HG03095 (cell line): ENCODE results near the gene PDZD7.
"Not testable (repeated sequence)": the region's sequence is repeated elsewhere in the genome, so short reads cannot be mapped to it uniquely, and the experiment has no call there.

Source experiments
- ATAC-seq: cut with Tn5 transposase; IDR thresholded peaks from one replicate; pipeline ENCODE4 v1.9.1; 2021; ENCODE audit warnings: moderate library complexity; ENCODE audit not compliant: unreplicated experiment

The PDZD7 gene

GRCh38 chr10:100985336-100985735, 45.6 kb downstream of the PDZD7 start:
- no peak for ATAC-seq

DNA sequence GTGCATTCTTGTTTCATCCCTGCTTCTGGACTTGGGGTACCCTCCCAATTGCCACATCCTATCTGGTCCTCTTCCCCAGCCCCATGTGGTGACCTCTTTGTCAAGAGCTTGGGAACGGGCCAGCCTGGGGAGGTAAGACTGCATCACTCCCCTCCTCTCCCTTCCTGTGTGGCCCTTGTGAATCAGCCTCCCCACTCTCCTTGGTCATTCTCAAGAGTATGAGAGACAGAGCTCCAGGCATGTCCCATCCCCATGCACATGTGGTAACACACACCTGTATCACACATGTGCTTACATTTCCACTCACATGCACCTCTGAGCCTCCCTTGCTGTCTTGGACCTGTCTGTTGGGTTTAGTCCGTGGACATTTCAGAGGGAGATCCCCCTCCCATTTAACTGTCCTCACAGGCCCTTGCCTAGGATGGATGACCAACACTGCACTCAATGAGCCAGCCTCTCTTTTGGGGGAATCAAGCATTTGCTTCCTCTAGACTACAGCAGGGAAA, 46.2 kb downstream of the PDZD7 start:
- ATAC-seq, result no peak

DNA sequence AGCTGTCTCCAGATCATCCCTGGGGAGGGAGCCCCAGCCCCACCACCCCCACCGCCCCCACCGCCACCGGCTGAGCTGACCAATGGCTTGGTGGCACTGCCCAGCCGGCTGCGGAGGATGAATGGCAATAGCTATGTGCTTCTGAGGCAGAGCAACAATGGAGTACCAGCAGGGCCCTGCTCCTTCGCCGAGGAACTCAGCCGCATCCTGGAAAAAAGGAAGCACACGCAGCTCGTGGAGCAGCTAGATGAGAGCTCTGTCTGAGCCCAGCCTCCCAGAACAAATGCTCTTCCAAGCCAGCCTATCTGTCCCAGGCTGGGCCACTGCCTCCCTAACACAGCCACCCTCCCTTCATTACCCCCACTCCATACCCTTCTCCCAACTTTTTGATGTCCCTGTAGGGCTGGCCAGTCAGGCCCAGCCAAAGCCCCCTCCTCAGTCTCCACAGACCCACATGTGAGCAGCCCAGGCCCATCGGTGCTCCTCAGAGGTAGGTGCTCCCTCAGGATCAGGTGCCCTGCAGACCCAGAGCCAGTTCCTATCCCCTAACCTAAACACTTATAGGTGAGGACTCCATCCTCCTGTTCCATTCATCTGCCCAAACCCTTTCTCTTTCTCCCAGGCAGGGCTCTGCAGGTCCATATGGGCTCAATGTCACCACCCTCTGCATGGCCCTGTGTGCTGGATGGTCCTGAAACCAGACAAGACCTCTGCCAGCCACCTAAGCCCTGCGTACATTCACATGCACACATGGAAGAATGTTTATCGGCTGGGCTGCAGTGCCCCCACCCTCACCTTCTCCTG, 46.9 kb downstream of the PDZD7 start:
- ATAC-seq, result no peak

DNA sequence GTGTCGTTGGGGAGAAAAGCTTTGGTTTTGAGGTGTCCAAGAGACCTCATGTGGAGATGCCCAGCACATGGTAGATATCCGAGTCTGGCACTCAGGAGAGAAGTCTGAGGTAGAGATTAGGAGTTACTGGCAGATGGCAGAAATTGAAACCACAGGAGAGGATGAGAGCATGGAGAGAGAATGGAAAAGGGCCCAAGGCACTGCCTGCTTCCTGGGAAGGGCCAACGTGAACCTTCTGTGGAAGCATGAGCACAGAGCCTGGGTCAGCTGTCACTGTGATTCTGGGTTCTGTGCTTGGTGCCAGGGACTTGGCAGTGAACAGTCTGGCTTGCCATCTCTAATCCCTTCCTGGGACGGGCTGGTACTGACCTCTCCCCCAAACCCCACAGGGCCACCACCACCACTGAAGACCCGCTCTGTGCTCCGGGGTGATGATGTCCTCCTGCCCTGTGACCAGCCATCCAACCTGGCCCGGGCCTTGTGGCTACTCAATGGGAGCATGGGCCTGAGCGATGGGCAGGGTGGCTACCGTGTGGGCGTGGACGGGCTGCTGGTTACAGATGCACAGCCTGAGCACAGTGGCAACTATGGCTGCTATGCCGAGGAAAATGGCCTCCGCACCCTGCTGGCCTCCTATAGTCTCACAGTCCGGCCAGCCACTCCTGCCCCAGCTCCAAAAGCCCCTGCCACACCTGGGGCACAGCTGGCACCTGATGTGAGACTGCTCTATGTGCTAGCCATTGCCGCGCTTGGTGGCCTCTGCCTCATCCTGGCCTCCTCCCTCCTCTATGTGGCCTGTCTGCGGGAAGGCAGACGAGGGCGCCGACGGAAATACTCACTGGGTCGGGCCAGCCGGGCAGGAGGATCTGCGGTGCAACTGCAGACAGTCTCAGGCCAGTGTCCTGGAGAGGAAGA, 47.8 kb downstream of the PDZD7 start:
- no peak for ATAC-seq

- ATAC-seq, result no peak
Observed at GRCh38 chr10:100981178-100981772, 49.7 kb downstream of the PDZD7 start.

- ATAC-seq, result no peak
Observed at GRCh38 chr10:100980711-100981110, 50.2 kb downstream of the PDZD7 start.

- ATAC-seq, result no peak
Observed at GRCh38 chr10:100980311-100980710, 50.6 kb downstream of the PDZD7 start.

DNA sequence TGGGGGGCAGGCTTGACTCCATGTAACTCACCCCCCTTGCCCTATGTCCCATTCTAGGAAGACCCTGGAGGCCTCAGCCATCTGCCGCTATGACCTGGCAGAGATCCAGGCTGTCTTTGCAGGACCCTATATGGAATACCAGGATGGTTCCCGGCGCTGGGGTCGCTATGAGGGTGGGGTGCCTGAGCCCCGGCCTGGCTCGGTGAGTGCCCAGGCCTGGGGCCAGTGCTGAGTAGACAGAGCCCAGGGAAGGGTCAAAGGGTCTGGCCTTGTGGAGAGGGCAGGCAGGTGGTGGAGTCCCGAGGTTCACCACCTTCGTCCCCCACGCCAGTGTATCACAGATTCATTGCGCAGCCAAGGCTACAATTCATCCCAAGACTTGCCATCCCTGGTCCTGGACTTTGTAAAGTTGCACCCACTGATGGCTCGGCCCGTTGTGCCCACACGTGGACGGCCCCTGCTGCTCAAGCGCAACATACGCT, 51.1 kb downstream of the PDZD7 start:
- no peak for ATAC-seq

- ATAC-seq, result no peak
Observed at GRCh38 chr10:100978901-100979195, 52.1 kb downstream of the PDZD7 start.

DNA sequence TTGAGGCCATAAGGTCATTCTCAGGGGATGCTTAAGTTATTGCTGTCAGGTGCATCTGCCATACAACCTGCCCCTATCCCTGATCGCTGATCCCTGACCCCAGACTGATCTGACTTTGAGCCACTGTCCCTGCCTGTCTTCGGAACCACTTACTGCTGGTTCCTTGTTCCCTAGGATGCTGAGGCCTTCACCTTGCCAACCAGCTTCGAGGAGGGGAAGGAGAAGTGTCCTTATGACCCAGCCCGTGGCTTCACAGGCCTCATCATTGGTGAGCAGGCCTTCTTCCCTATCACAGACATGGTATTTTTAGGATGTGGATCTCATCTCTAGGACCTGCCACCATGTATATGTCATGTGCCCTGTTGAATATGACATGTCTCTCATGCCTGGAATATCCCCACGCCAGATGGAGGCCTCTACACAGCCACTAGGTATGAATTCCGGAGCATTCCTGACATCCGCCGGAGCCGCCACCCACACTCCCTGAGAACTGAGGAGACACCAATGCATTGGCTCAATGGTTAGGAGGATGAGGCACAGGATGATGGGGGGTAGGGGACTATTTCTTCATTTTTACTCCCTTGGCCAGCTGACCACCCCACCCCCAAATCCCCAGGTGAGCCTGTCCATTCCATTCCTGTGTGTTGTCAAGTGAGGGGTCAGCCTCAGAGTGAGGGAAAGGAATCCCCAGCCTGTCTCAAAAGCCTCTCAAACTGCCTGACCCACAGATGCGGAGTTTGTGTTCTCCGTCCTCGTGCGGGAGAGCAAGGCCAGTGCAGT, 52.6 kb downstream of the PDZD7 start:
- no peak for ATAC-seq

GRCh38 chr10:100977436-100977835, 53.5 kb downstream of the PDZD7 start:
- no peak for ATAC-seq

- no peak for ATAC-seq
Observed at GRCh38 chr10:100976906-100977305, 54.0 kb downstream of the PDZD7 start.

- not testable (repeated sequence) for ATAC-seq
Observed at GRCh38 chr10:100975397-100975796, 55.5 kb downstream of the PDZD7 start.

GRCh38 chr10:100972904-100973535, 57.9 kb downstream of the PDZD7 start:
- no peak for ATAC-seq

DNA sequence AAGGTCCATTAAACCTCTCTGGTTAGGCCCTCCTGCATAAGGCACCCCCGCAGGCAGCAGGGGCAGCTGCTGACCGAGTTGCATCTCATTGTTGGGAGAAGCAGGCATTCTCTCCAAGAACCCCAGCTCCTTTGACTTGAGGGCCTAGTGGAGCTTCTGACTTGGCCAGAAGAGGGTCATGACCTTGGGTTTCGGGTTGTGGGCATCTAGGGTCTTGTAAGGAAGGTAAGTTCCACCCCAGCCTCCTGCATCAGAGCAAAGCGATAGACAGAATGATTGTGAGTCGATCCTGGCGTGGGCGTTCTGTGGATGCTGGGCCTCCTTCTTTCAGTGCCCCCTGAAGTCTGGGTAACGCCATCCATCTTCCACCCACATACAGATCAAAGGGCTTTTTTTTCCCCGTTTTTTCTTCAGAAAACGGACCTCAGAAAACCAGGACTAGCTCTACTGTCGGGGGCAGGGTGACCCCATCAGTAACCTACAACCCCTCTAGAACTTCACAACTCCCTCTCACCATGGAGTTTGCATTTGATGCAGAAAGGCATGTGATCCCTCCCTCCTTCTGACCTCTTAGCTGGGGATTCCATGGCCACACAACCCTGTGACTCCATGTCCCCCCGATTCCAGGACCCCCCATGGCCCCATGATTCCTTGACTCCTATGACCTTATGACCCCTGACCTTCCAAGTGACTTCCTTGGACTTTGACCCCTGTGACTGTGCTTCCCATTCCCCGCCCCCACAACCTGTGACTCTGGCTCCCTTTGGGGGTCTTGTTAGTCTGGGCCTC, 58.6 kb downstream of the PDZD7 start:
- ATAC-seq, result no peak

DNA sequence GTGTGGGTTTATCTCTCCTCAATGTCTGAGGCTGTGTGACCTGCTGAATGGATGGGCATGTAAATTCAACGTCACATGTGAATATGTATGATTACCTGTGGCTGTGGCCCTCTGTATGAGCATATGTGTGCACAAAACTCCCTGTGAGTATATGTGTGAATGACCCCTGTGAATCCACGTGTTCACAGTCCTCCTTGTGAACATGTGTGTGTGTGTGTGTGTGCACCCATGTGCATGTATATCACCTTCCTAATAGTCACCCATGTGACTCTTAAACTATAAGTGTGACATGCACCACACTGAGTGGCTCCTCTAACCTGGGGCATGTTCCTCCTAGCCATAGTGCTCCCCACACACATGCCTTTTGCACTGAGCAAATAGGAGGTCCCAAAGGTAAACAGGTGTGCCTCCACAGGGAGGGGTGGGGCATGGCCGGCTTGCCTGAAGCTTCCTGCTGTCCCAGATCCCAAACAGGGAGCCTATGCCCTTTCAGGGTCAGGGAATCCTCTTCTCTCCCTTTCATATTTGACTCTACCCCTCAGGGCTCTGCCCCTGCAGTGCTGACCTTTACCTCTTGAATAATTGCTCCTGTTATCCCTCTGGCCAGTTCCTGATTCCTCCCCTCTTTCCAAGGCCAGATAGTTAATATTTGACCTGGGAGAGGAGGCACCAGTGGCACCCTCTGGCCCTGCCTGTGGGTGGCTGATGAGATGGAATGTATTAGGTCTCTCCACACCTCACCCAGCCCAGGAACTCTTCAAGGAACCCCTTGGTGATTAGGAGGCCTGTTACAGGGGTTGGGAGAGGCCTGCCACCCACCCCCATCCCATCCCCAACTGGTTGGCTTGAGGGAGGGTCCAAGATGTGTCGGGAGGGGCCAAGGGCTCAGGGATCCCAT, 59.8 kb downstream of the PDZD7 start:
- ATAC-seq, result no peak

GRCh38 chr10:100970076-100970913, 60.6 kb downstream of the PDZD7 start:
- no peak for ATAC-seq
